SW 1271 (cell line): ENCODE measurements around the gene NACC1.

Experiments used
- DNase-seq, 2 experiments: peaks; one replicate each; lab custom pipeline; 2025; lab: John Stamatoyannopoulos, UW

Gene NACC1

GRCh38 chr19:13100031-13100588, 18.0 kb upstream of the NACC1 start:
- DNase-seq, result no peak

DNA sequence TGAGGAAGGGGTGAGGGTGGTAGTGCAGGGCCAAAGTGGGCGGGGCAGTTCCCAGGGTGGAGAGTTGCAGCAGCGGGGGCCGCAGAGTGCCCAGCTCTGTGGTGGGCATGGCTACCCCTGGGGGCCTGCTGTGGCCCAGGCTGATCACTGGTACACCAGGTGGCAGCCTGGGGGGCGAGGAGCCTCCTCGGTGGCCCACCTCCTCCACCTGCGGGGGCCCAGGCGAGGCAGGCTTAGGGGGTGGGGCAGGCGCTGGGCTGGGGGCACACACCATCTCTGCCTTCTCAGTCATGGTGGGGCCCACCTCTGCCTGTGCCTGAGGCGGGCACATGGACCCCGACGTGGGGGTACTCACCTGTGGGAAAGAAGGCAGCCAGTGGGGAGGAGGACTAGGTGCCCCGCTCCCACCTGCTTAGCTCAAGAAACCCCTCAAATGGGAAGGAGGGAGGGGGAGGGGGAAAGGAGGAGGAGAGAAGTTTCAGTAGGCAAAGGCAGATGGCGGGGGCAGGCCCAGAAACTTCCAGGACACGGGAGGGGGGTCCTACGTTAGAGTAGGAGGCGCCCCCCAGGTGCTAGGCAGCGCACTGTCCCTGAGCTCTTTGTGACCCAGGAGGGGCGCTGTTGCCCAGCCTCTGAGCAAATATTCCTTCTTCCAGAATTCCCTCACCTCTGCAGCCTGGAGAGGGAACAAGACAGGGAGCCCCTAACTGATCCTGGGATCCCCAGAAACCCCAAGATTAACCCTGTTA, 17.0 kb upstream of the NACC1 start:
- no peak for DNase-seq

DNA sequence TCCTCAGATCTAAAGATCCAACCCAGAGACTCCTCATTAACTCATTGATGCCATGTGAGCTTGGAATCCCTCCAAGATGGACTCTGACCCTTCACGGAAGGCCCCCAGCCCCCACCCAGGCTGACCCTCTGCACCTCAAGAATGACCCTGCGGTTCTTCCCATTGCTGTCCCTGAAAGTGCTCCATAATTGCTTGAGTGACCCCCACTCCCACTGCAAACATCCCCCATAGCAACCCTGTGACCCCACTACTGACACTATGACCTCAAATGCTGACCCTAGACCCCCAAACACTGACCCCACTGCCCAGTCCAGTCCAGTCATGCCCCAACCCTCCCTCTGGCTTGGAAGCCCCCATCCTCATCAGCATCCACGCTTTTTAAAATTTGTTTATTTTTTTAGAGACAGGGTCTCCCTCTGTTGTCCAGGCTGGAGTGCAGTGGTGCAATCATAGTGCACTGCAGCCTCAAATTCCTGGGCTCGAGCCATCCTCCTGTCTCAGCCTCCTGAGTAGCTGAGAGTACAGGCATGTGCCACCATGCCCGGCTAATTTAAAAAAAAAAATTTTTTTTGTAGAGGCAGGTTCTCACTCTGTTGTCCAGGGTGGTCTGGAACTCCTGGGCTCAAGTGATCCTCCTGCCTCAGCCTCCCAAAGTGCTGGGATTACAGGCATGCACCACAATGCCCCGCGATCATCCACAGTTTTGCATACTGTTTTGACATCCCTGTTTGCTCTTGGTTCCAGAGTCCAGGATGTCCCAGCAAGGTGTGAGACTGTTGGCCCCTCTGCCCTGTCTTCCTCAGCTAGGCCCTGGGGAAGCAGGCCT, 16.3 kb upstream of the NACC1 start:
- no peak for DNase-seq

DNA sequence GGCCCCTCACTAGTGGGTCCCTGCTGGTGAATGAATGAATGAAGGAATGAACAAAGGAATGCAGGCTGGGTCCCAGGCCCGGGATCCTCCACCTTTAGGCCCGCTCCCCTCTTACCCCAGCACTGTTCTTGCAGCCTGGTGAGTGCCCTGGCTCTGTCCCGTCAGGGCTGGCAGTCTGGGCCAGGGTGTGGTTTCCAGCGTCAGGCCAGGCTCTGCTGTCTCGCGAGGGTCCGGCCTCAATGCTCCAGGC, 15.7 kb upstream of the NACC1 start:
- no peak for DNase-seq

DNA sequence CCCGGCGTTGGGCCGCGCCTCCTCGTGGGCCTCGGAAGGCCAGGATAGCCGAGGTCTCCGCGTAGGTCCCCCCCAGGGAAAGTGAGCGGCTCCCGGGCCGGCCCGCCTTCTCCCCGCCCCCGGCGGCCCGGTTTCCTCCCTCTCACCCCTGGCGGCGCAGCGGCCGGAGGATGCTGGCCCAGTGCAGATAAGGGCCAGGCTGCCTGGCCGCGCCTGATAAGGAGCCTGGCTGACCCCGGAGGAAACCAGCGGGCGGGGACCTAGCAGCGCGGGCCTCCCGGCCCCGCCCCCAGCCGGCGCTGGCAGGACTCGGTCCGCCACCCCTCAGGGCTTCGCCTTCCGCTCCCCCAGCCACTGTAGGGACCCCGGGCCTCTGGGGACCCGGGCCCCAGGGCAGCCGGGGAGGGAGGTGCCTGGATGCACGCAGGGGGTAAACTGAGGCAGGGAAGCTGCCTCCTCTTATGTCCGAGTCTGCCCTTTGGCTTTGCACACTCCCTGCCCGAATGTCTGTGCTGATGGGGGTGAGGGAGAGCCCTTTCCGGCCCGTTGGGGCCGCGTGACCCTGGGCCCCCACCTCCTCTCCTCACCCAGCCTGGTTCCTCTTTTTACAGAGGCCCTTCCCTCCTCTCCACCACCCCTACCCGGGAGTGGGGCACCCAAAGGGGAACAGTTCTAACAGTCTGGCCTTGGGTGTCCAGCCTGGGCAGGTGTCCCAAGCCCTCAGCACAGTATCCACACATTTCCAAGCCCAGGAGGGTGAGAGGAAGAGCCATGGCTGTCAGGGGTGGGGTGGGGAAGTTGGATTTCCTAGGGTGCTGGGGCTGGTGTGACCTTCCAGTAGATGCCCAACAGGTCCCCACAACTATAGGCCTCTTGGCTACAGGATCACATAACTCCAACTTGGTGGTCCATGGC, 15.1 kb upstream of the NACC1 start, which contains the start of gene LYL1:
Gene LYL1 (minus strand): TSS at position 193 of the 915 bp plus-strand sequence. CDS start 1,687 bp downstream, outside the sequence.
- DNase-seq, result no peak

DNA sequence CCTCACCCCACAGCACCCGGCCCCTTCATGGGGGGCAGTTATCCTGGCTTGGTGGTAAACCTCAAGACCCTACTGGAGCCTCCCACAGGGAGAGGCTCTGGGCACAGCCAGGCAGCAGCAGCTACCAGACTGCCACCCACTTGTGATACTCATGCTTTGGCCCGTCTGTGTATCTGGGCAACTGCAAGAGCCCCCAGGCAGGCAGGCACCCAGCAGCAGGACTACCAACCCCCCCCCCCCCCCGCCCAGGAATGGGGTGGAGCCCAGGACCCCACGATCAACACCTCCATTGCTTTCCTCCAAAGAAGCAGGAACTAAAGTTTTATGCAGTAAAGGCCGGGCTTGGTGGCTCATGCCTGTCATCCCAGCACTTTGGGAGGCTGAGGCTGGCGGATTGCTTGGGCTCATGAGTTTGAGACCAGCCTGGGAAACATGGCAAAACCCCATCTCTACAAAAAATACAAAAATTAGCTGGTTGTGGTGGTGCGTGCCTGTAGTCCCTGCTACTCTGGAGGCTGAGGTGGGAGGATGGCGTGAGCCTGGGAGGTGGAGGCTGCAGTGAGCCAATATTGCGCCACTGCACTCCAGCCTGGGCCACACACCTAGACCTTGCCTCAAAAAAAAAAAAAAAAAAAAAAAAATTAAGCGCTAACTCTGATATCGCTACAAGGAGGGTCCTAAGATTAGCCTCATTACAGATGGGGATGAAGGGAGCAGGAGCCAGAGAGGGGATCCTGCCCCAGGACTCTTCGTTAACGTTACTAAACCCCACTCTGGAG, 14.3 kb upstream of the NACC1 start:
- no peak for DNase-seq

- DNase-seq, result no peak
These were observed 13.7 kb upstream of the NACC1 start for GRCh38 chr19:13104360-13104847.

DNA sequence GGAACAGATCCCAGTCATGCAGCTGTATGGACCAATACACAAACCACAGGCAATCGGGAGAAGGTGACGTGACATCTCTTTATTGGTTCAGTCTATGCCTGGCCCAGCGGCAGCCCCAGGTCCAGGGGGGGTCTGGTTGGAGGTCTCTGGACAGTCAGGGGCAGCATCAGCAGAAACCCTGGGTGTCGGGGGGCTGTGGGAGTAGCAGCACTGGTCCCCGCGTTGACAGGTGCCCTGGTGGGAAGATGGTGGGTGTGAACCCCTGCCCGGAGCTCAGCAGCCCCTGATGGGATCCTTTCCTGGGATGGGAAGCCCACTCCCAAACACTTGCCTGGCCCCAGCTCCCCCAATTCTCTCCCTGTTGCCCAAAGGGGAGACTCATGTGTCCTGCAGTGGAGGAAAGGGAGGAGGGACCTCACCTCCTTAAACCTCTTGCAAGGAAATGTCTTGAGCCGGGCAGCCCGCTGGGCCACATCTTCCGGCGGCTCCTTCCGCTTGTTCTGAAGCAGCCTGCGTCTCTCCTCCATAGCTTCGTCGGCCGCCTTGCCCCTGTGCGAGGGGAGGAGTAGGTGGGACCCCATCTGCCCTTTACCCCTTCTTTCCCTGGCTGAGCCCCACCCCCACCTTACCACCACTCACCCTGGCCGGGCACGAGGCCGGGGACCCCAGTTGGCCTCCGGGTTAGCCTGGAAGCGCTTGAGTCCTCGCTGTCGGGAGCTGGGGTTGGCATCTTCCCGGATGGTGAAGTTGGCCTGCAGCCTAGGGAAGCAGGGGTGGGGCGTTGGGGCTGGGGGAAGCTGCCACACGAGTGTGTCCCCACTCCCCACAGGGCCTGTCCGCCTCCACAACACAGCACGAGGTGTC, 13.0 kb upstream of the NACC1 start:
- DNase-seq, result no peak

- DNase-seq, result no peak
These were observed 8.5 kb upstream of the NACC1 start for GRCh38 chr19:13109361-13110098.

DNA sequence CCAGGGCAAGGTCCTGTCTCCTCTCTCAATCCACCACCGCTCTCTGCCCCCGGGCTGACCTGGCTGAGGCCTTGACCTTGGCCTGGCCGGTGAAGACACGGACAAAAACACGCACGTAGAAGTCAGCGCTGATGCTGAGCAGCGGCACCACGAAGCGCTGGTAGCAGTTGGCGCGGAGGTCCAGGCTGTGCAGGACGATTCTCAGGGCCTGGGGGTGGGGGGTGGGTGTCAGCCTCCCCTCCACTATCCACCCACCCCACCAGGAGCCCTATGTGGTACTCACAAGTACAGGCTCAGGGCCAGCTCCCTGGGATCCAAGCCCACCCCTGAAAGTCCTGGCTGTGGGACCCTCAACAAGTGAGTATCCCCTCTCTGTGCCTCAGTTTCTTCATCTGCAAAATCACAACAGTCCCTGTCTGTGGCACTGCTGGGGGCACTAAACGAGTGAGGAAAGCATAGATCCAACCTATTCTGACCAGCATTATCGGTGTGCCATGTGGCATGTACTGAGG, 7.9 kb upstream of the NACC1 start:
- no peak for DNase-seq

GRCh38 chr19:13112555-13112954, 5.5 kb upstream of the NACC1 start:
- no peak for DNase-seq

- DNase-seq, result no peak
These were observed 2.2 kb upstream of the NACC1 start for GRCh38 chr19:13115936-13116281.

DNA sequence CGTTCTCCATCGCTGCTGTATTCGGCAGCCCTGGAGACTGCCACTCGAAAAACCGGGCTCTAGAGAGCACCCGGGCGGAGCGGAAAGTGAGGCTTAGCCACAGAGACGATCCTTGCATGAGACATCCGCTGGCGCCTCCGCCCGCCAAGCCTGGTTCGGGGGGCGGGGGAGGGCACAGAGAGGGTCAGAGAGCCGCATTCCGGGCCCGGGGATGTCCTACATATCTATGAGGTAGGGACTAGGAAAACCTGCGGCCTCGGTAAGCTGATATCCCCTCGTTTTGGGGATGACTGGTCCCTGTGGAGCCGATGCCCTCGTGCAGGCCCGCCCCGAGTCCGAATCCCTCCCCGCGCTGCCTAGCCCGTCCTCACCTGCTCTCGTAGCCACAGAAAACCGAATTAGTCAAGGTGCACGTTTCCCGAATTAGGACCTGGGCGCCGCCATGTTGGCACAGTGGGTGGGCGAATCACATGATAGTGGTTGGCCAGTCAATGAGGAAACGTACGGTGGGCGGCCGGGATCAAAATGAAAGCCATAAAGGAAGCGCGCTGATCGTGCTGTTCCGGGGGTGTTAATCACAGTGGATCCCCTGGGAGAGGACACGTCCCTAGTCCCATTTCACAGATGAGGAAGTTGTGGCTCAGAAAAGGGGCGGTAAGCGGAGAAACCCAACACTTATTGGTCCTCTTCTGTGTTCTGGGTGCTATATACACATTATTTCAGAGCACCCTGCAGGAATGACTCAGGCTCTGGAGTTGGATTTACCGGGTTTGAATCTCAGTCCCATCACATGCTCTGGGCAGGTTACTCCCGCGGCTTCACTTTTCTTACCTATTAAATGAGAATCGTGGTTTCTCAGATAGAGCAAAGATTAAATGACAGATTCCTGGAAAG, 1.5 kb upstream of the NACC1 start, which contains the start of gene TRMT1:
Gene TRMT1 (minus strand): TSS at position 459 of the 894 bp plus-strand sequence. CDS start 341 bp downstream, at position 118.
- DNase-seq, result peak; percentile 74 to 92

DNA sequence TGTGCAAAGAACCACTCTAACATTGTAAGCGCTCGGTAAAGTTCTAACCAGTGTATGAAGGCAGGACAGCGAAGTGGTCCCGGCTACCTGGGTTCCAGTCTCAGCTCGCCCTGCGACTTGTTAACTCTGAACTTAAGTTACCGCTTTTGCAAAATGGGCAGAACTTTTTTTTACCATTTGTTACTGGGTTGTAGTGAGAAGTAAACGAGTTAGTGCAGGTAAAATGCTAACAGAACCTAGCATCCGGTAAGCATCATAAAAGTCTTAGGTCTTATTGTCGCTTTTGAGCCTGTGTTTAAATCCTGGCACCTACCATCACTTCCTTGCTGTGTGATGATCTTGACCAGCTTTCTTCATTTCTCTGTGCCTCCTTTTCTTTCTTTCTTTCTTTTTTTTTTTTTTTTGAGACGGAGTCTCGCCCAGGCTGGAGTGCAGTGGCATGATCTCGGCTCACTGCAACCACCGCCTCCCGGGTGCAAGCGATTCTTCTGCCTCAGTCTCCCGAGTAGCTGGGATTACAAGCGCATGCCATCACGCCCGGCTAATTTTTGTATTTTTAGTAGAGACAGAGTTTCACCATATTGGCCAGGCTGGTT, 790 bp upstream of the NACC1 start:
- DNase-seq, result no peak

- peak in 1 of 2 experiments; percentile 34 for DNase-seq
These were observed 545 bp downstream of the NACC1 start for GRCh38 chr19:13118424-13119193.

DNA sequence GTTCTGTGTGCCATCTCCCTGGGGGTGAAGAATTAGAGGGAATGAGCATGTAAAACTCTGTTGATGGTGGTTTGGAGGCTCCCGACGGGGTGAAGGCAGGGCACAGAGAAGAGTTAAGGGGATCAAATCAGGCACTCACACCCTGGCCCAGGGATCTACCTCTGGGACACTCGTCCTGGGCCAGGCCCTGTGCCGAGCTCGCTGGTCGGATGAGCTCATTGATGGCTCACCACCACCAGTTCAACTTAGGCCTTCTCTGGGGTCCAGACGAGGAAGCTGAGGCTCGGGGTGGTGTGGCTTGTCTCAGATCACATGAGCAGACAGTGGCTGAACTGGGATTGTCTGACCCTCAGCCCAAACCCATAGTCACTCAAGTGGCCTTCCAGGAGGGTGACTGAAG, 1.6 kb downstream of the NACC1 start:
- no peak for DNase-seq

DNA sequence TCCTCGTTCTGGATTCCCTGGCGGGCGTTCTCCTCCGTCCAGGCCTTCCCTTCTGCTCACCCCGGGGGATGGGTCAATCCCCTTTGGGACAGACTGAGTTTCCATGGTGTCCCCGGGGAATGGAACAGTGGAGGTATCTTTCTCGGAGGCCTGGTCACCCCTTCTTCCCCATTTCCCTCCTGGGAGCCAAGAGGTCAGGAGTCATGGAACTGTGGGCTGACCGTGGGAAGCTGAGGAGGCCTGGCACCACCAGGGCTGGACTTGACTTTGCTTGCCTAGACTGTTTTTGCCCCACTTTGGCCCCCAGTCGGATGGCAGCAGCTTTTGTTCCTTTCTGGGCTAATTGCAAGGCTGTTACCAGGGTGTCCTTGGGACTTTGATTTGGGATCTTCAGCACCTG, 2.0 kb downstream of the NACC1 start:
- DNase-seq, result no peak
